Pancreas (tissue), 10 donors: Measurements from ENCODE around the gene ANKRD29. TPM values are rescaled to one million over a fixed set of nuclear protein-coding genes. Genes with fewer than 3 reads are reported as not detected.

Source experiments
- ATAC-seq, 4 donors: fragments of 200-7000 bp; cut with Tn5 transposase; one replicate each; pipeline versions ENCODE4 v1.8.0 to v1.9.1; 2020; ENCODE audit warnings: mild to moderate bottlenecking in 4 of 4, moderate library complexity in 4 of 4
- DNase-seq, 6 donors: peaks; one replicate each; pipeline ENCODE4 v3.0.0-alpha.2; 2020
- FAIRE-seq: peaks from 2 replicates; lab custom pipeline; 2012; peaks lifted over from hg19 to GRCh38; lab: Jason Lieb, UNC
- H3K27ac ChIP-seq, 4 donors: fragments of 200-600 bp; sonication (generic); 1 replicate in 3 of 4; 2 replicates in 1 of 4; pipeline versions ENCODE4 v1.5.0 to v1.8.0; 2020
- H3K27me3 ChIP-seq, 4 donors: fragments of 200-600 bp; one replicate each; pipeline ENCODE4 v1.8.0; 2021
- H3K36me3 ChIP-seq, 3 donors: fragments of 200-600 bp; sonication (generic) in 1 of 3; one replicate each; pipeline versions ENCODE4 v1.5.0 to v1.8.0; 2020 to 2021
- H3K4me1 ChIP-seq, 3 donors: fragments of 200-600 bp; one replicate each; pipeline ENCODE4 v1.8.0; 2021
- H3K4me3 ChIP-seq, 4 donors: fragments of 200-600 bp; sonication (generic) in 2 of 4; one replicate each; pipeline versions ENCODE4 v1.5.0 to v1.8.0; 2020 to 2021
- H3K9me3 ChIP-seq, 4 donors: fragments of 200-600 bp; one replicate each; pipeline ENCODE4 v1.8.0; 2021
- WGBS, 2 donors: extraction: QIAGEN DNeasy Blood & Tissue Kit; methylation state at CpG; one replicate each; pipeline ENCODE4 v1.1.7; 2013; 5-methylcytosine and 5-hydroxymethylcytosine counted together
- intact Hi-C, 3 donors: fragments of 100-400 bp; cut with DNase I; formaldehyde crosslinking; loops; one replicate each; pipeline versions ENCODE4 v1.11.1 to v1.14.2; 2022
- polyA plus RNA-seq, 2 donors: library from polyadenylated mRNA; stranded (reverse); fragments of 200-250 nt; gene quantifications; one replicate each; pipeline ENCODE4 v1.2.3, GENCODE V29; 2013
- total RNA-seq, 6 donors: library from RNA; stranded (reverse); fragmentation: NEBNext Ultra II Directional in 4 of 6; extraction: Animal tissue kit (Norgen Biotek cat#: 25700) in 4 of 6; gene quantifications; one replicate each; pipeline versions ENCODE4 v1.2.1 to v1.2.4, GENCODE V29; 2021 to 2023
- TF ChIP-seq, protein P1 (sequence below), 4 donors: fragments of 200-600 bp; sonication (generic) in 3 of 4; IDR thresholded peaks; one replicate each; pipeline versions ENCODE4 v1.5.0 to v1.8.0; 2021; ENCODE audit warnings: antibody characterized with exemption in 4 of 4
- donor health status: healthy with polysubstance abuse.
- donor health status: DM: no; HTN: no; CAD: no; lungs with moderate emphysema.
- donor health status: DM: no; HTN: no; CAD: no.
- donor health status: control.
- donor health status: control.
- donor health status: Bipolar disorder and iron deficiency.
- donor health status: DM: yes; HTN: yes; CAD: no.
- donor health status: DM: no; HTN: no; CAD: no.
- donor health status: DM: no; HTN: no; CAD: no.
- donor health status: DM: yes; HTN: yes; CAD: no.

Gene ANKRD29
- total and polyA plus RNA-seq, 8 donors: 0.24 to 2.0 (median 0.65) TPM

DNA sequence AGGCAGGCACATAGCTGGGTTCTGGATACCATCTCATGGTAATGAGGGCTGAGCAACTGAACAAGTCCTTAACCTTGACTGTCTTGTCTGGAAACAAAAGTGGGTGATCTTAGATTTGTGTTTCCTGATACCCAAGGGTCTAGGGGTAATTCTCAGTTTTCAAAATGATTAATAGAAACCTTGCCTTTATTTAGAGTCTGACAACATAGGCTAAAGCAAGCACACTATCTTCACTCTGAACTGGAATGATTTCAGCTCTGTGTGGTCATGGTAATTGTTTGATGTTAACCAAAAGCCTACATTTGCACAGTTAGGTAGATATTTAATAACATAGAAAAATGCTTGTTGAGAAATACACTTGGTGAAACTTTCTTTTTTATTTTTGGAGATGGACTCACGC, 19.8 kb upstream of the ANKRD29 start:
- H3K4me3 ChIP-seq: no peak overlapping the region
- intact Hi-C loops: no loop called here
- TF ChIP-seq, protein P1, sequence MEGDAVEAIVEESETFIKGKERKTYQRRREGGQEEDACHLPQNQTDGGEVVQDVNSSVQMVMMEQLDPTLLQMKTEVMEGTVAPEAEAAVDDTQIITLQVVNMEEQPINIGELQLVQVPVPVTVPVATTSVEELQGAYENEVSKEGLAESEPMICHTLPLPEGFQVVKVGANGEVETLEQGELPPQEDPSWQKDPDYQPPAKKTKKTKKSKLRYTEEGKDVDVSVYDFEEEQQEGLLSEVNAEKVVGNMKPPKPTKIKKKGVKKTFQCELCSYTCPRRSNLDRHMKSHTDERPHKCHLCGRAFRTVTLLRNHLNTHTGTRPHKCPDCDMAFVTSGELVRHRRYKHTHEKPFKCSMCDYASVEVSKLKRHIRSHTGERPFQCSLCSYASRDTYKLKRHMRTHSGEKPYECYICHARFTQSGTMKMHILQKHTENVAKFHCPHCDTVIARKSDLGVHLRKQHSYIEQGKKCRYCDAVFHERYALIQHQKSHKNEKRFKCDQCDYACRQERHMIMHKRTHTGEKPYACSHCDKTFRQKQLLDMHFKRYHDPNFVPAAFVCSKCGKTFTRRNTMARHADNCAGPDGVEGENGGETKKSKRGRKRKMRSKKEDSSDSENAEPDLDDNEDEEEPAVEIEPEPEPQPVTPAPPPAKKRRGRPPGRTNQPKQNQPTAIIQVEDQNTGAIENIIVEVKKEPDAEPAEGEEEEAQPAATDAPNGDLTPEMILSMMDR (IDR thresholded peaks at IDR 0.05): no peak
- H3K4me1 ChIP-seq: no peaks in the 10 kb centered on the region
- FAIRE-seq (no peak), ATAC-seq (no peak), DNase-seq (no peak)
- H3K27ac ChIP-seq: no peak overlapping the region
- no peaks in the 10 kb centered on the region for H3K36me3 ChIP-seq
- H3K27me3 ChIP-seq: no peaks in the 10 kb centered on the region
- no peaks in the 10 kb centered on the region for H3K9me3 ChIP-seq
- 94 to 100% methylated on average over 1 of the region's 1 CpG for WGBS, 2 donors

DNA sequence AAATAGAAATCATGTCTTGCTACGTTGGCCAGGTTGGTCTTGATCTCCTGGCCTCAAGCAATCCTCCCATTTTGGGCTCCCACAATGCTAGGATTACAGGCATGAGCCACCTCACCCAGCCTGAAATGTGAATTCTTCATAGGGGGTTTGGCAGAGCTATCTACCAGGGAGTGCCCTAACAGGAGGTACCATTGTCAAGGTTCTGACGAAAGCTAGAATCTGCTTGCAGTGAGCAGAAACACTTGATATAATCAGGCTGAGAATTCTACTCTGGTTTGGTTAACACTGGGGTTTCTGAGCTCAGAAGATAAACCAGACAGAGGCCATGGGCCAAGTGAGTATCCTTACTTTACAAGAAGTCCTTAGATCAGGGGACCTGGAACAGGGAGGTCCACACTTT, 19.3 kb upstream of the ANKRD29 start:
- H3K36me3 ChIP-seq: no peaks in the 10 kb centered on the region
- no peak overlapping the region for H3K4me3 ChIP-seq
- no peaks in the 10 kb centered on the region for H3K27me3 ChIP-seq
- ATAC-seq (no peak), DNase-seq (no peak), FAIRE-seq (no peak)
- H3K27ac ChIP-seq: no peak overlapping the region
- no peaks in the 10 kb centered on the region for H3K9me3 ChIP-seq
- intact Hi-C loops: no loop called here
- WGBS, 2 donors: 78 to 88% methylated on average over 2 of the region's 2 CpGs
- H3K4me1 ChIP-seq: no peaks in the 10 kb centered on the region
- TF ChIP-seq, protein P1 (IDR thresholded peaks at IDR 0.05): no peak

DNA sequence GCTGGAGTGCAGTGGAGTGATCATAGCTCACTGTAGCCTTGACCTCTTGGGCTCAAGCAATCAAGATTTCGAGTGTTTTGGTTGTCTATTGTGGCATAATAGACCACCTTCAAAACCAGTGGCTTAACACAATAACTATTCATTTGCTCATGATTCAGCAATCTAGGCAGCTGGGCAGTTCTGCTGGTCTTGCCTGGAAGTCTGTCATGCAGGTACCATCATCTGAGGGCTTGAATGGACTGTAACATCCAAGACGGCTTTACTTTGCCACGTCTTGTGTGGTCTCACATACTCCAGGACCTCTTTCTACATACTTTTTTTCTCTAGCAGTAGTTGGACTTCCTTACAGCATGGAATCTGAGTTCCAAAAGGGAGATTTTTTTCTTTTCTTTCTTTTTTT, 13.2 kb upstream of the ANKRD29 start:
- intact Hi-C loops: loop anchor here in 1 of 3 donors (5.0 kb wide), 1 partner anchor 44 kb away; no protein-coding TSS in a partner anchor
- no peak for FAIRE-seq
- Histone ChIP-seq H3K27me3 (no peaks in the 10 kb centered on the region), H3K27ac (no peak overlapping the region), H3K4me1 (no peaks in the 10 kb centered on the region), H3K36me3 (no peaks in the 10 kb centered on the region), H3K9me3 (no peaks in the 10 kb centered on the region), H3K4me3 (no peak overlapping the region)
- no peak for ATAC-seq
- DNase-seq: no peak
- TF ChIP-seq, protein P1 (IDR thresholded peaks at IDR 0.05): no peak
- 59 to 68% methylated on average over 3 of the region's 3 CpGs for WGBS, 2 donors

DNA sequence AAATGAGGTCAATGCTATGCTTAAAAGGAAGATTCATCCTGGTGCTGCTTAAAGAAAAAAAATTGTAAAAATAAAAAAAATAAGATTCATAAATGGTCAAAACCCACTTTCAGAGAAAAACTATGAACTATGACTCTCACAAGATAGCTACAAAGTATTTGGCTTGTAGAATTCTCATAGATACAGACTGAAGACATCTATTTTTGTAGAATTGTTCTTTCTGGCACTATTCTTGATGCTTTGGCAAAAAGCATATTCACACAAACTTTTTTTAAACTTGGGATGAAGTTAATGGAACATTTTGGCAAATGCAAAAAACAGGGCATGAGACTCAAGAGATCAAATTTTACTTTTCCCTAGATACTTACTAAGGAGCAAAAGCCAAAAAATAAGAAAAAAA, 12.5 kb upstream of the ANKRD29 start:
- no peak overlapping the region for H3K4me3 ChIP-seq
- intact Hi-C loops: loop anchor here in 1 of 3 donors (5.0 kb wide), 1 partner anchor 43 kb away; no protein-coding TSS in a partner anchor
- H3K27me3 ChIP-seq: no peaks in the 10 kb centered on the region
- FAIRE-seq (no peak), ATAC-seq (no peak), DNase-seq (no peak)
- no peaks in the 10 kb centered on the region for H3K36me3 ChIP-seq
- TF ChIP-seq, protein P1 (IDR thresholded peaks at IDR 0.05): no peak
- no peaks in the 10 kb centered on the region for H3K9me3 ChIP-seq
- no peak overlapping the region for H3K27ac ChIP-seq
- no peaks in the 10 kb centered on the region for H3K4me1 ChIP-seq

DNA sequence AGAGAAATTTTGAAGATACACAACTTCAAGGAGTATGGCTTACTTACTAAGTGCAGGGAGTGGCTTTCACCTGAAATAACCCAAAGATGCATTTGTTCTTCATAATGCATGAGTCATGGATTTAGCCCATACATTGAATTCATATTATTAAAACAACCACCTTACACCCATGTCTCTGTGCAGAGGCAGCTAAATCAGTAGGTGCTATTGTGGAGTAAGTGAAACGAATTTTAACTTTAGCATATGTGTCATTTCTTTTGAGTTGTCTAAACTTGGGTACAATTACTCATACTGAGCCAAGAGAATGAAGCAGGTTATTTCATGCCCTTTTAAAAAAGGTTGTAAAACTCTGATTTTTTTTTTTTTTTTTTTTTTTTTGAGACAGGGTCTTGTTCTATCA, 11.0 kb upstream of the ANKRD29 start:
- Histone ChIP-seq H3K4me3 (no peak overlapping the region), H3K4me1 (no peaks in the 10 kb centered on the region), H3K27me3 (no peaks in the 10 kb centered on the region), H3K36me3 (no peaks in the 10 kb centered on the region), H3K9me3 (no peaks in the 10 kb centered on the region), H3K27ac (no peak overlapping the region)
- DNase-seq (no peak), ATAC-seq (no peak), FAIRE-seq (no peak)
- intact Hi-C loops: no loop called here
- 50 to 71% methylated on average over 1 of the region's 1 CpG for WGBS, 2 donors
- TF ChIP-seq, protein P1 (IDR thresholded peaks at IDR 0.05): no peak
